GM21576 (cell line): Measurements from ENCODE around the gene OR2T6.
"Not testable (repeated sequence)": the region's sequence is repeated elsewhere in the genome, so short reads cannot be mapped to it uniquely, and the experiment has no call there.

Source experiments
- ATAC-seq: cut with Tn5 transposase; IDR thresholded peaks from one replicate; pipeline ENCODE4 v1.9.1; 2021; ENCODE audit warnings: mild to moderate bottlenecking, moderate library complexity; ENCODE audit not compliant: unreplicated experiment

OR2T6 gene

GRCh38 chr1:248375446-248375845 lies at the start of gene OR2T6:
TSS of gene OR2T6 (plus strand) at chr1:248375746. CDS start at chr1:248387609, 11,863 bp downstream.
- no peak for ATAC-seq

GRCh38 chr1:248343451-248343850 lies 32.1 kb upstream of the OR2T6 start:
- no peak for ATAC-seq

- no peak for ATAC-seq
These were observed 27.1 kb upstream of the OR2T6 start, which contains the start of gene OR14C36 for GRCh38 chr1:248348475-248348874. TSS of gene OR14C36 (plus strand) at chr1:248348775. CDS start at chr1:248348775, 0 bp downstream.

- no peak for ATAC-seq
These were observed 16.1 kb upstream of the OR2T6 start for GRCh38 chr1:248359415-248359814.

- no peak for ATAC-seq
These were observed 14.3 kb upstream of the OR2T6 start, which contains the start of gene OR2T4 for GRCh38 chr1:248361121-248361715. TSS of gene OR2T4 (plus strand) at chr1:248361665. CDS start at chr1:248361665, 0 bp downstream.

- ATAC-seq: no peak
These were observed 8.9 kb upstream of the OR2T6 start for GRCh38 chr1:248366609-248367008.

GRCh38 chr1:248372394-248372793 lies 3.2 kb upstream of the OR2T6 start:
- ATAC-seq: peak; percentile 53

- ATAC-seq: no peak
These were observed 1.8 kb upstream of the OR2T6 start for GRCh38 chr1:248373761-248374160.

- no peak for ATAC-seq
These were observed 1.4 kb downstream of the OR2T6 start for GRCh38 chr1:248376916-248377315.

GRCh38 chr1:248380854-248381253 lies 5.3 kb downstream of the OR2T6 start:
- no peak for ATAC-seq

- no peak for ATAC-seq
These were observed 12.9 kb downstream of the OR2T6 start for GRCh38 chr1:248388426-248388825.

GRCh38 chr1:248393050-248393449 lies 17.5 kb downstream of the OR2T6 start:
- no peak for ATAC-seq

GRCh38 chr1:248402748-248403147 lies 27.2 kb downstream of the OR2T6 start, which contains the start of gene OR2T1:
TSS of gene OR2T1 (plus strand) at chr1:248403048. CDS start at chr1:248406148, 3,100 bp downstream.
- no peak for ATAC-seq

- no peak for ATAC-seq
These were observed 28.5 kb downstream of the OR2T6 start for GRCh38 chr1:248404024-248404423.

GRCh38 chr1:248406721-248407692 lies 31.5 kb downstream of the OR2T6 start:
- ATAC-seq: no peak

GRCh38 chr1:248416226-248416625 lies 40.7 kb downstream of the OR2T6 start:
- ATAC-seq: peak; percentile 50

GRCh38 chr1:248417854-248418253 lies 42.3 kb downstream of the OR2T6 start:
- no peak for ATAC-seq

- no peak for ATAC-seq
These were observed 45.8 kb downstream of the OR2T6 start for GRCh38 chr1:248421384-248421783.

- peak; percentile 28 for ATAC-seq
These were observed 52.1 kb downstream of the OR2T6 start for GRCh38 chr1:248427526-248428191.

GRCh38 chr1:248428192-248428533 lies 52.6 kb downstream of the OR2T6 start:
- ATAC-seq: peak; percentile 94

- not testable (repeated sequence) for ATAC-seq
These were observed 56.1 kb downstream of the OR2T6 start for GRCh38 chr1:248431683-248432082.
